Left lung (tissue), 14 donors: ENCODE measurements around the gene POM121. TPM values are rescaled to one million over a fixed set of nuclear protein-coding genes. Genes with fewer than 3 reads are reported as not detected.
"Not testable (repeated sequence)": the region's sequence is repeated elsewhere in the genome, so short reads cannot be mapped to it uniquely, and the experiment has no call there.

Experiments used
- ATAC-seq: fragments of 200-7000 bp; cut with Tn5 transposase; one replicate; pipeline ENCODE4 v1.9.1; 2020; ENCODE audit warnings: moderate library complexity
- DNase-seq, 4 donors: peaks; one replicate each; pipeline ENCODE4 v3.0.0-alpha.2; 2013 to 2020
- H3K27ac ChIP-seq, 2 donors: fragments of 200-600 bp; sonication (generic) in 1 of 2; one replicate each; pipeline versions ENCODE4 v1.5.0 to v1.8.0; 2020 to 2021
- H3K27me3 ChIP-seq, 2 donors: fragments of 200-600 bp; sonication (generic) in 1 of 2; one replicate each; pipeline versions ENCODE4 v1.5.0 to v1.8.0; 2020 to 2021
- H3K36me3 ChIP-seq, 2 donors: fragments of 200-600 bp; sonication (generic) in 1 of 2; one replicate each; pipeline versions ENCODE4 v1.5.0 to v1.8.0; 2020 to 2021
- H3K4me1 ChIP-seq, 2 donors: fragments of 200-600 bp; one replicate each; pipeline ENCODE4 v1.8.0; 2021
- H3K4me3 ChIP-seq, 2 donors: fragments of 200-600 bp; sonication (generic) in 1 of 2; one replicate each; pipeline versions ENCODE4 v1.5.0 to v1.8.0; 2020 to 2021; ENCODE audit warnings: mild to moderate bottlenecking in 1 of 2
- H3K9me3 ChIP-seq, 2 donors: fragments of 200-600 bp; sonication (generic) in 1 of 2; one replicate each; pipeline versions ENCODE4 v1.5.0 to v1.8.0; 2020 to 2021
- intact Hi-C, 2 donors: fragments of 100-400 bp; cut with DNase I; formaldehyde crosslinking; loops; one replicate each; pipeline versions ENCODE4 v1.11.2 to v1.14.2; 2022
- long read RNA-seq, 12 donors: library from polyadenylated mRNA in 2 of 12; unstranded in 2 of 12; transcript quantifications; one replicate each; pipeline ENCODE4 v2.0.0 and lab custom pipeline, GENCODE V29; 2019 to 2026
- polyA plus RNA-seq, 6 donors: library from polyadenylated mRNA; unstranded; fragments of 120-200 nt; gene quantifications; one replicate each; pipeline ENCODE4 v1.2.1, GENCODE V29; 2013; ENCODE audit not compliant: insufficient read length in 6 of 6
- total RNA-seq, 2 donors: library from RNA; stranded (reverse); fragmentation: NEBNext Ultra II Directional; extraction: Animal tissue kit (Norgen Biotek cat#: 25700); gene quantifications; one replicate each; pipeline ENCODE4 v1.2.1, GENCODE V29; 2021
- TF ChIP-seq, protein P1 (sequence below), 2 donors: fragments of 200-600 bp; sonication (generic) in 1 of 2; IDR thresholded peaks; one replicate each; pipeline versions ENCODE4 v1.5.0 to v1.8.0; 2021; ENCODE audit warnings: antibody characterized with exemption in 2 of 2
- donor health status: DM: no; HTN: yes; CAD: no.
- donor health status: DM: no; HTN: no; CAD: no.

Gene POM121
- total RNA-seq (10 to 100 TPM; 28.8 to 36.4 TPM), polyA plus RNA-seq (10 to 100 TPM; 39.1 to 50.5 (median 44.3) TPM)
- long read RNA-seq, donor 1 = 0 reads
- long read RNA-seq, donor 2, partial matches to known transcripts = 19 of 19 reads
- long read RNA-seq, donor 2, other reads (novel, unspliced or antisense) = 0 of 19 reads
- long read RNA-seq, donor 3 = 0 reads
- long read RNA-seq, donor 4, partial matches to known transcripts = 3 of 4 reads
- long read RNA-seq, donor 4, other reads (novel, unspliced or antisense) = 1 of 4 reads
- long read RNA-seq, donor 5, partial matches to known transcripts = 16 of 16 reads
- long read RNA-seq, donor 5, other reads (novel, unspliced or antisense) = 0 of 16 reads
- long read RNA-seq, donor 6 = 0 reads
- long read RNA-seq, donor 7 = 0 reads
- long read RNA-seq, donor 8, partial matches to known transcripts = 9 of 9 reads
- long read RNA-seq, donor 8, other reads (novel, unspliced or antisense) = 0 of 9 reads
- long read RNA-seq, donor 9 = 0 reads
- long read RNA-seq, donor 10, partial matches to known transcripts = 1 of 2 reads
- long read RNA-seq, donor 10, other reads (novel, unspliced or antisense) = 1 of 2 reads
- long read RNA-seq, donor 11 = 0 reads
- long read RNA-seq, donor 12, partial matches to known transcripts = 12 of 12 reads
- long read RNA-seq, donor 12, other reads (novel, unspliced or antisense) = 0 of 12 reads

DNA sequence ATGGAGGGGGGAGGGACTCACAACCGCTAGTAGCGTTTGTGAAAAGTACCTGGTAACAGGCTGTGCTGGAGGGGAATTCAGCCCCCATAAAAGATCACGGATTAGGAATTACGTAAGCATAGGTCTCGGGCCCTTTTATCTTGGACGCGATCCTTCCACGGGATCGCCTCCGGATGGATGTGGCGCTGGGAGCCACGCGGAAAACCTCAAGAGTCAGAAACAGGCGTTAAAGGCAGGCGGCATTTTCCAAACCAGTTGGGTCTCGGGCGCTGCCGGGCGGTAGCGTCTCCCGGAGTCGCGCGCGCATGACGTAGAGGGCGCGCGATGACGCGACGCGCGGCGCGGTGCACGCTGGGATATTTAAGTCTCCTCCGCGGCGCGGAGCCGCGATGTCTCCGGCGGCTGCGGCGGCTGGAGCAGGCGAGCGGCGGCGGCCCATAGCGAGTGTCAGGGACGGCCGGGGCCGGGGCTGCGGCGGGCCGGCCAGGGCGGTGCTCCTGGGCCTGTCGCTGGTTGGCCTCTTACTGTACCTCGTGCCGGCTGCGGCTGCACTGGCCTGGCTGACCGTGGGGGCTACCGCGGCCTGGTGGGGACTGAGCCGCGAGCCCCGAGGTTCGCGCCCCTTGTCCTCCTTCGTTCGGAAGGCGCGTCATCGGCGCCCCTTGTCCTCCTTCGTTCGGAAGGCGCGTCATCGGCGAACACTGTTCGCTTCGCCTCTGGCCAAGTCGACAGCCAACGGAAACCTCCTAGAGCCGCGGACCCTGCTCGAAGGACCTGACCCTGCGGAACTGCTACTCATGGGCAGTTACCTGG lies at the start of gene POM121:
Gene POM121, plus strand, starts transcription at position 363 of the 813 bp plus-strand sequence. Its CDS starts 27 bp downstream, at position 390.
- no peaks in the 10 kb centered on the region for H3K9me3 ChIP-seq
- no peaks in the 10 kb centered on the region for H3K27me3 ChIP-seq
- peak within 1 kb of the TSS; percentile 89 to 94 for H3K27ac ChIP-seq
- H3K4me3 ChIP-seq = peak within 1 kb of the TSS; percentile 64 to 90
- H3K36me3 ChIP-seq = peaks cover 0 to 43% of the 10 kb centered on the region in 2 donors
- DNase-seq = peak; percentile 80 to 94 (median 91)
- intact Hi-C loops = no loop called here
- peaks cover 6 to 21% of the 10 kb centered on the region in 2 donors for H3K4me1 ChIP-seq
- TF ChIP-seq, protein P1, sequence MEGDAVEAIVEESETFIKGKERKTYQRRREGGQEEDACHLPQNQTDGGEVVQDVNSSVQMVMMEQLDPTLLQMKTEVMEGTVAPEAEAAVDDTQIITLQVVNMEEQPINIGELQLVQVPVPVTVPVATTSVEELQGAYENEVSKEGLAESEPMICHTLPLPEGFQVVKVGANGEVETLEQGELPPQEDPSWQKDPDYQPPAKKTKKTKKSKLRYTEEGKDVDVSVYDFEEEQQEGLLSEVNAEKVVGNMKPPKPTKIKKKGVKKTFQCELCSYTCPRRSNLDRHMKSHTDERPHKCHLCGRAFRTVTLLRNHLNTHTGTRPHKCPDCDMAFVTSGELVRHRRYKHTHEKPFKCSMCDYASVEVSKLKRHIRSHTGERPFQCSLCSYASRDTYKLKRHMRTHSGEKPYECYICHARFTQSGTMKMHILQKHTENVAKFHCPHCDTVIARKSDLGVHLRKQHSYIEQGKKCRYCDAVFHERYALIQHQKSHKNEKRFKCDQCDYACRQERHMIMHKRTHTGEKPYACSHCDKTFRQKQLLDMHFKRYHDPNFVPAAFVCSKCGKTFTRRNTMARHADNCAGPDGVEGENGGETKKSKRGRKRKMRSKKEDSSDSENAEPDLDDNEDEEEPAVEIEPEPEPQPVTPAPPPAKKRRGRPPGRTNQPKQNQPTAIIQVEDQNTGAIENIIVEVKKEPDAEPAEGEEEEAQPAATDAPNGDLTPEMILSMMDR (IDR thresholded peaks at IDR 0.05) = no peak
- ATAC-seq = peak; percentile 98

DNA sequence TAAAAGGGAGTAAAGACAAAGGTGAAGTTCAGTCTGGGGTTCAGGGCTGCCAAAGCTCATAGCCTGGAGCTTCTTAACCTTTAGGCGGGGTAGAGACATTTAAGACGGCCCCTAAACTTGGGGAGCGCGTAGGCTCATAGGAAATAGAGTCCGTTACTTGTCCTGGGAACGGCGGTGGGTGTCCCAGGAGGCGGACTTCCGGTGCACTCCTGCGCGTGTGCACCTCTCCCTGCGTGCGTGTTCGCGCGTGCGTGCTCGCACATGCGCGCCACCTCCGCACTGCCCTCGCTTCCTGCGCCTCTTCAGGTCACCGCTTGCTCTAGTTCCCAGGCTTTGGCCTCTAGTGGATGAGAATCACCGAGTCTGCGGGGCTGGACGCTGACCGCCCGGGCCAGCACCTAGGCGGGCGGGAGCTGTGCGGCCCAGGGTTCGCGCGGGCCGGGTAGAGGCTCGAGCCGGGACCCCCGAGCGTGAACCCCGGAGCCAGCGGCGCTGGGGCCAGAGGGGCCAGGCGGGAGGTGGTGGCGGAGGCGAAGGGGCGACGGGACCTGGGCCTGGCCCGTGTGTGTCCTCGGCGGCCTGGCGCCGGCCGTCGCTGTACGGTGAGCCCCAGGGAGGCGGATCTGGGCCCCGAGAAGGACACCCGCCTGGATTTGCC lies 45.7 kb upstream of the POM121 start:
- Histone ChIP-seq H3K36me3 (peaks cover 0 to 17% of the 10 kb centered on the region in 2 donors), H3K4me1 (peaks cover 0 to 13% of the 10 kb centered on the region in 2 donors), H3K4me3 (peak overlapping the region; percentile 82), H3K27ac (peak overlapping the region; percentile 87 to 91)
- H3K27me3 ChIP-seq, H3K9me3 ChIP-seq, intact Hi-C loops: not testable (repeated sequence)
- DNase-seq = peak; percentile 59 to 95 (median 86)
- ATAC-seq = peak; percentile 100

DNA sequence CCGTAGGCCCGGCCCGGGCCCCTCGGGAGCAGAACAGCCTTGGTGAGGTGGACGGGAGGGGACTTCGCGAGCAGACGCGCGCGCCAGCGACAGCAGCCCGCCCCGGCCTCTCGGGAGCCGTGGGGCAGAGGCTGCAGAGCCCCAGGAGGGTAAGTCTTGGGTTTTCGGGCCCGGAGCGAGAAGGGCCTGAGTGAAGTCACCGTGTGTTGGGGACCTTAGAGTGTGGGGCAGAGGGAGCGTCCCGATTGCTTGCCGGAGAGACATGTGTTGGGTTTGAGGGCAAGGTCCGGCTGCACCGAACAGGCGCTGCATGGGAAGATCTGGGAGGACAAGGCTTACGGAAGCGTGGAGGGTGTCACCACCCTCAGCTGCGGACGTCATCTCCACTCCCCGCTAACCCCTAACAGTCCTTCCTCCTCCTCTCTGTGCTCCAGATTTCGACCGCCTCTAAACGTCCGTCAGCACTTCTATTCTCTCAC lies 45.1 kb upstream of the POM121 start:
- Histone ChIP-seq H3K4me1 (peaks cover 0 to 13% of the 10 kb centered on the region in 2 donors), H3K27ac (peak overlapping the region; percentile 87 to 91), H3K36me3 (peaks cover 0 to 17% of the 10 kb centered on the region in 2 donors), H3K4me3 (peak overlapping the region; percentile 82)
- H3K27me3 ChIP-seq, H3K9me3 ChIP-seq, intact Hi-C loops: not testable (repeated sequence)
- DNase-seq (peak; percentile 22 to 86 (median 68)), ATAC-seq (peak; percentile 59)

DNA sequence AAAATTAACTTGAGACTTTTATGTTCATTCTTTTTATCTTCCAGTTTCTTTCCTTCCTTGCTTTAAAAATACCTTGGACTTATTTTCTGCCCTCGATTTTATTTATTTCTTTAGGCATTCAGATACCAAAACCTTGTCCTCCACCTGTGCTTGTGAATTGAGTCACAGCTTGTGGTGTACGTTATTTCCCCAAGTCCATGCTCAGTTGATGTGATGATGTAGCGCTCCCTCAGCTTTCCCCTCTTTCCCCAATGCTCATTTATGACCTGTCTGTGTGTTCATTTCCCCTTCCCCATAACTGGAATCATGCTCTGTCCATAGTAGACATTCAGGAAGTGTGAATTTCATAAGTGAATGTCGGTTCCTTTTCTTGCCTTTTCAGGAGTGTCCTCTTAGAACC lies 33.1 kb upstream of the POM121 start:
- peaks cover 0 to 52% of the 10 kb centered on the region in 2 donors for H3K36me3 ChIP-seq
- H3K4me3 ChIP-seq = not testable (repeated sequence)

DNA sequence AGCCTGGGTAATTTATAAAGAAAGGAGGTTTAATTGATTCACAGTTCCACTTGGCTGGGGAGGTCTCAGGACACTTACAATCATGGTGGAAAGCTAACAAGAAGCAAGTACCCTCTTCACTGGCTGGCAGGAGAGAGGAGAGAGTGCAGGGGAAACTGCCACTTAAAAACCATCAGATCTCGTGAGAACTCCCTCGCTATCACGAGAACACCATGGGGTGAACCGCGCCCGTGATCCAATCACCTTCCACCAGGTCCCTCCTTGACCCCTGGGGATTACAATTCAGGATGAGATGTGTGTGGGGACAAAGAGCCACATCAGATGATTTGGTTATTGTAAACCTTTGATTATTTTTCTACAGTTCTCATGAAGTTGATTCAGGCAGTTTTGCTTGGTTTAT lies 20.2 kb upstream of the POM121 start:
- DNase-seq, H3K27ac ChIP-seq, intact Hi-C loops, ATAC-seq, H3K4me1 ChIP-seq, H3K9me3 ChIP-seq, H3K4me3 ChIP-seq, H3K27me3 ChIP-seq: not testable (repeated sequence)
- peaks cover 0 to 56% of the 10 kb centered on the region in 2 donors for H3K36me3 ChIP-seq

More for the DNA sequence above, 33.1 kb upstream of the POM121 start:
- H3K27ac ChIP-seq, intact Hi-C loops, H3K27me3 ChIP-seq, DNase-seq, H3K9me3 ChIP-seq, ATAC-seq, H3K4me1 ChIP-seq: not testable (repeated sequence)

DNA sequence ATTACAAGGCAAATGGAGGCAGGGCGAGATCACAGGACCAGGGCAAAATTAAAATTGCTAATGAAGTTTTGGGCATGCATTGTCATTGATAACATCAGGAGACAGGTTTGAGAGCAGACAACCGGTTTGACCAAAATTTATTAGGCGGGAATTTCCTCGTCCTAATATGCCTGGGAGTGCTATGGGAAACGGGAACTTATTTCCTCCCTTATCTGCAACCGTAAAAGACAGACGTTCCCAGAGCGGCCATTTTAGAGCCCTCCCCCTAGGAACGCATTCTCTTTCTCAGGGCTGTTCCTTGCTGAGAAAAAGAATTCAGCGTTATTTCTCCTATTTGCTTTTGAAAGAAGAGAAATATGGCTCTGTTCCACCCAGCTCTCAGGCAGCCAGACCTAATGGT lies 16.5 kb upstream of the POM121 start:
- intact Hi-C loops, H3K4me1 ChIP-seq, H3K4me3 ChIP-seq, H3K27ac ChIP-seq, H3K27me3 ChIP-seq, DNase-seq, ATAC-seq, H3K9me3 ChIP-seq: not testable (repeated sequence)
- H3K36me3 ChIP-seq = peaks cover 0 to 31% of the 10 kb centered on the region in 2 donors

DNA sequence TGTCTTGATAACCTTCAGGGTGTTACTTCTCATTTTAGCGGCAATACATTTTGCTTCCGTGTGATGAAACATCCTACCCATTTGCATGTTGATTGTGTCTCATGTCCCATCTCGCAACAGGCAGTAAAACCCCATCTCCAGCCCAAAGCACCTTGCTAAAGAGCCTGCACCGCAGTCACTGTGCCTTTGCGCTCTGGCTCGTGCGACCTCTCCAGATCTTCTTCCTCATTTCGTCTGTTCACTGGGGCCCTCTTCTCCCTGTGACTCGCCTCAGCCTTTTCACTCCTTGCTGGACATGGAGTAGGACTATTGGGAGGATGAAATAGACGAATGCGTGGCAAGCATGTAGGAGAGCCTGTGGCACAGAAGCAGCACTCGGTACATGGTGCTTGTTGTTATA lies 13.5 kb upstream of the POM121 start:
- intact Hi-C loops, ATAC-seq, DNase-seq: not testable (repeated sequence)

DNA sequence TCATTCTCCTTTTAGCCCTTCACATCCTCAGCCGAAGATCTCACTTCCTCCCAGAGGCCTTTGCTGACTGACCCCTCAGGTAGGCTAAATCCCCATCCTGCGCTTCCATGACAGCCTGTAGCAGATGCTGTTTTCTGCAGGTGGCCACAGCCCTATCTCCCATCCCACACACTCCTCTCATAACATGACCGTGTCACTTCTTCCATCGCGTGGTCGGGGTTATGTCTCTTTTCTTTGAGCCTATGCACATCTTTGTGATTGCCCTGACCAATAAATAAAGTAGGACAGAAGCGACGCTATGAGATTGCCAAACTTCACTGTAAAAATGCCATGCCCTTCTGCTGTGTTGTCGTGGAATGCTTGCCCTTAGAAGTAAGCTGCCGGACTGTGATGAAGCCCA lies 11.1 kb upstream of the POM121 start:
- H3K27ac ChIP-seq, H3K4me3 ChIP-seq, intact Hi-C loops, H3K9me3 ChIP-seq, H3K4me1 ChIP-seq, DNase-seq, H3K27me3 ChIP-seq, ATAC-seq: not testable (repeated sequence)
- peaks cover 0 to 33% of the 10 kb centered on the region in 2 donors for H3K36me3 ChIP-seq

More for the DNA sequence above, 13.5 kb upstream of the POM121 start:
- Histone ChIP-seq H3K27ac (peak overlapping the region in 1 of 2 donors; percentile 66), H3K36me3 (peaks cover 0 to 18% of the 10 kb centered on the region in 2 donors)
- H3K4me3 ChIP-seq, H3K27me3 ChIP-seq, H3K9me3 ChIP-seq, H3K4me1 ChIP-seq: not testable (repeated sequence)
